NB4 (cell line): ENCODE data around the gene PBX1.

ENCODE experiments used
- MYC ChIP-seq: IDR thresholded peaks from 2 replicates; pipeline ENCODE4 v1.6.1; 2011; ENCODE audit warnings: low read depth, low read length
- TF ChIP-seq, protein P1 (sequence below): IDR thresholded peaks from one replicate; pipeline ENCODE4 v1.5.1; 2012; ENCODE audit warnings: low read depth, low read length

DNA sequence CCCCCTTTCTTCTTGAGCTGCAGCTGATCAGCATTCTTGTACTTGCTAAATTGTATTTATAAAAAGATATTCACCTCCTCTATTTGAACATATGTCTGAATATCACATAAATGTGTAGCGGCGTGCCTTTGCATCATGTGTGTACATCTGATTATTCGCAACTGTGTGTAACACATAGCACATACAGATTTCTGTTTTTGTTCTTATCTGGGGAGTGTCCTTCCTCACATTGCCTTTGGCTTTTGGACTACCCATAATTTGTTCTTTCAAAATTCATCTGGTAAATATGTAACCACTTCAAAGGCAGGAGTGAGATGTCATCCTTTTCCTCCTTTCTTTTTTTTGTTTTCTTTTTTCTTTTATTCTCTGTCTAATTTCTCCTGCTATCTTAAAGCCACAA lies 113.6 kb downstream of the PBX1 start:
- TF ChIP-seq MYC: no peak
- TF ChIP-seq, protein P1, sequence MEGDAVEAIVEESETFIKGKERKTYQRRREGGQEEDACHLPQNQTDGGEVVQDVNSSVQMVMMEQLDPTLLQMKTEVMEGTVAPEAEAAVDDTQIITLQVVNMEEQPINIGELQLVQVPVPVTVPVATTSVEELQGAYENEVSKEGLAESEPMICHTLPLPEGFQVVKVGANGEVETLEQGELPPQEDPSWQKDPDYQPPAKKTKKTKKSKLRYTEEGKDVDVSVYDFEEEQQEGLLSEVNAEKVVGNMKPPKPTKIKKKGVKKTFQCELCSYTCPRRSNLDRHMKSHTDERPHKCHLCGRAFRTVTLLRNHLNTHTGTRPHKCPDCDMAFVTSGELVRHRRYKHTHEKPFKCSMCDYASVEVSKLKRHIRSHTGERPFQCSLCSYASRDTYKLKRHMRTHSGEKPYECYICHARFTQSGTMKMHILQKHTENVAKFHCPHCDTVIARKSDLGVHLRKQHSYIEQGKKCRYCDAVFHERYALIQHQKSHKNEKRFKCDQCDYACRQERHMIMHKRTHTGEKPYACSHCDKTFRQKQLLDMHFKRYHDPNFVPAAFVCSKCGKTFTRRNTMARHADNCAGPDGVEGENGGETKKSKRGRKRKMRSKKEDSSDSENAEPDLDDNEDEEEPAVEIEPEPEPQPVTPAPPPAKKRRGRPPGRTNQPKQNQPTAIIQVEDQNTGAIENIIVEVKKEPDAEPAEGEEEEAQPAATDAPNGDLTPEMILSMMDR: no peak
